CD4-positive, alpha-beta T cell treated with Interleukin-17A for 4 hours (primary cell): ENCODE measurements around the gene MACC1.
A peak's percentile ranks its signal among the peaks of the same experiment; 100 is the strongest.

Experiments used
- DNase-seq: peaks from one replicate; pipeline ENCODE4 v3.0.0-alpha.2; 2020; ENCODE audit warnings: mixed read lengths

MACC1 gene

GRCh38 chr7:20217193-20217948 is at the start of gene MACC1:
Gene MACC1 (minus strand): TSS chr7:20217384. CDS start chr7:20161862, 55,522 bp downstream.
- peak; percentile 18 for DNase-seq

GRCh38 chr7:20264623-20265022 is 47.4 kb upstream of the MACC1 start:
- DNase-seq, result no peak

DNA sequence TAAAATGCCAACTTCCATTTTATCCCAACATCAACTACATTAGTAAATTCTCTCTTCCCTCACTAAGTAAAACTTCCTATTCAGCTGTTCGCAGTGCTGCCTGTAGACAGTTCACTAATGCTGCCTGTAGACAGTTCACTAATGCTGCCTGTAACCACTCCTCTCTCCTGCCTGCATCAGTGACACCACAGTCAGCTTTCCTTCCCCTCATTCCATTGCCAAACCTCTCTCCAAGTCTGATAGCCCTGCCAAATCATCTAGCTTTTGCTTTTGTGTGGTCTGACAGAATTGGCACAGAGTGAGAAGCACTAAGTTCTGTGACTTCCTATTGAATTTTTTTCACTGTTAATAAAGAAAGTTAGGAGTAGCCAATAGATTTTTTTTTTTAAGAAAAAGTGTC is 43.0 kb upstream of the MACC1 start:
- DNase-seq, result no peak

DNA sequence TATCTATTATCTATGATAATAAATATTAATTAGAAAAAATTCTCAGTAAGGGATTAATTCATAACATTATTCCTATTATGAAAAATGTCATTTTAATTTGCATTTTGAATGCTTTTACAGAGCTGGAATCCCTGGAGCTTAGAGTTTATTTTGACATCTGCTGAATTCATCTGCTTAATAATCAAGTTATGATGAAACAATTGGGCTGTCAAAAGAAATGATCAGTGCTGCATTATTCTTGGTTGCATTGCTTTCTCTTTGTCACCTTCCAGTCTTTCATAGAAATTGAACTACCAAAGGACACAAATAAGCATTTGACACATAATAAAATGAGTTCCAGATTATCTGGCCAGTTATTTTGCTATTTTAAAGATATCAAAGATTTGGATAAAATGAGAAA is 40.0 kb upstream of the MACC1 start:
- no peak for DNase-seq

DNA sequence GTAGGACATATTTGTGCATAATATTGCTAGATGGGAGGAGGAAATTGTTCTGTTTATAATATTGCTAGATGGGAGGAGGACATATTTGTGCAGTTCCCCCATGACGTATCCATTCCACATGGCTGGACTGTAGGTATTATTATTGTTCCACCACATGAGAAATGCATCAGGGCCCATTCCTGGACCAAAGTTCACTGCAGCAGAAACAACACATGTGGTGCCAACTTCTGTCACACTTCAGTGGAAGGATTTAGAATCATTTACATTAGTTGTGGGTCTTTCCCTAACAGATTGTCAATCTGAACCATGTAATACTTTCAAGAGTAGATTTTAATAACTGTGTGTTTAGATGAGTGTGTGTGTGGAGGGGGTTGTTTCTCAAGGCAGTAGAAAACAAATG is 32.7 kb upstream of the MACC1 start:
- no peak for DNase-seq

DNA sequence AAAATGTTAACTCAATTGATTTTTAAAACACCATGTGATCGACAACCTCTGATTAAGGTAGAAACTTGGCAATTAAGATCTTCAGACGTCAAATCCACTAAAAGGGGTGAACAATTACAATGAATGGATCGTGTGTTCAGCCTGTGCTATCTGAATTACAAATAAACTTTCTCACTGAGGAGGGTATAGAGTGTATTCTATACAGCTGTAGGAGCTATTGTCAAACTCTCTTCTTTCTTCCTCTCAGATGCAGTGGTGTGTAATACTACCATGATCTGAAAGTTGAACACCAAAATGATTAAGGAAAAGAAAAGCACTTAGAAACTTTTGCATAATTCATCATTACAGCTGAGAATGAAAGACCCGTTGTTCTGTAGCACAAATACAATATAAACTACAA is 32.2 kb upstream of the MACC1 start:
- DNase-seq, result no peak

DNA sequence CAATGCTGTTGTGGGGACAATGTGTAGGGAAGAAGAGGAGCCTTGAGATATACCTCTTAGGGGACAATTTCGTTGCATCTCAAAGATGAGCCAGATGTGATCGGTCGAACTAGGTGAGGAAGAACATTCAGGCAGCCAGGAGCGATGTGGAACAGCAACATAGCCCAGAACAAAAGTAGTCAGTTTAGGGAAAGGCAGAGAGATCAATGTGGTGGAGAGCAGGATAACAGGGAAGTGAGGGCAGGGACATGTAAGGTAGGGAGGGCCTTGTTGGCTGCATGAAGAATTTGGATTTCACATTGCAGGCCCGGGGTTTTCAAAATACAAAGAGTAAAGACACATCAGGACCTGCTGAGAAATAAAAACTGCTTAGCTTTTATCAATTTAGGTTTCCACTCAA is 29.1 kb upstream of the MACC1 start:
- no peak for DNase-seq

- DNase-seq, result no peak
Measured at GRCh38 chr7:20244334-20245120, 27.3 kb upstream of the MACC1 start.

GRCh38 chr7:20241911-20242261 is 24.7 kb upstream of the MACC1 start:
- no peak for DNase-seq

DNA sequence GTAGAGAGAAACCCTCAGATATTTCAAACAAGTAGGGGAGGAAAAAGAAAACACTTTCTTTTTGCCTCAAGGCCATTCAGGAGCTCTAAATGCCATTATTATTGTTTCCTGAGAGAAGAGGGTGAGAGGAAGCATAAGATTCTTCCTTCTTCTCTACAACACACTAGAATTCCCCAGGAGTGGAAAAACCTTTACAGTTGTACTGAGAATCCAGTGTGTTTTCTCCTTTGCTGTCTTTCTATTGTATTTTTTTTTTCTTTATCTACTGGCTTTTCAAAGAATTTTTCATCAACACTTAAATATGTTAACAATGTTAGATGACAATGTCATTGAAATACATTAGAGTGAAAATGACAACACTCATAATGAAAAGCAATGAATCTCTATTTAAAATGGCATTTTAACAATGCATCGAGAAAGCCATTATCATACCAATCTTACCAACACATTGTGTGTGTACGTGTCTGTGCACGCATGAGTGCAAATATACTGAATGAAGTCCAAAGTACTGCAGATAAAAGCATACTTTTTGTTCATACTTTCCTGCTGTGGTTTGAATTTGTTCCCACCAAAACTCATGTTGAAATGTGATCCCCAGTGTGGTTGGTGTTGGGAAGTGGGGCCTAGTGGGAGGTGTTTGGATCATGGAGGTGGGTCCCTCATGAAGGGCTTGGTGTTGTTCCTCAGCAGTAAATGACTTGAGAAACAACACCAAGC is 24.2 kb upstream of the MACC1 start:
- DNase-seq, result no peak

GRCh38 chr7:20240080-20240926 is 23.1 kb upstream of the MACC1 start:
- no peak for DNase-seq

GRCh38 chr7:20238754-20239324 is 21.7 kb upstream of the MACC1 start:
- DNase-seq, result no peak

DNA sequence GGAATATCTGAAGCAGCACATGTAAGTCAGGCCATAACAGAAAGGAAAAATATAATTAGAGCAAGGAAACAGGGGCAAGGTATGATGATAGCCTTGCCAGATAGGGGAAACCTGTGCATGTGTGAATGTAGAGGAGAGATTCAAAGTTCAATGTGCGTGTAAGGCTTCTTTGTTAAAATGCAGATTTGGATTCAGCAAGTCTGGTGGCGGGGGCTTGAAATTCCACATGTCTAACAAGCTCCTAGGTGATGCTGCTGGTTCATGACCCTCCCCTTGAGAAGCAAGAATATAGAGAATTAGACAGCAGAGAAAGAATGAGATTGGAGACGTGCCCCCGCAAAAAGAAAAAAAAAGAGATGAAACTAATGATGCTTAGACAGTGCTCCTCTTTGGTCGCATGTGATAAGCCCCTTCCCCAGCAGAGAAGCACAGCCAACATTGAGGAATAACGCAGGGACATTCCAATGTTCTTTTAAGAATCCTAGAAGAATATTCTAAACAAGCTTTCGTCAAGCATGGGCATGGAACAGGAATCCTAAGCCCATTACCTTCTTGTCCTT is 21.1 kb upstream of the MACC1 start:
- no peak for DNase-seq

GRCh38 chr7:20237464-20238193 is 20.4 kb upstream of the MACC1 start:
- no peak for DNase-seq

GRCh38 chr7:20236790-20237189 is 19.6 kb upstream of the MACC1 start:
- no peak for DNase-seq

DNA sequence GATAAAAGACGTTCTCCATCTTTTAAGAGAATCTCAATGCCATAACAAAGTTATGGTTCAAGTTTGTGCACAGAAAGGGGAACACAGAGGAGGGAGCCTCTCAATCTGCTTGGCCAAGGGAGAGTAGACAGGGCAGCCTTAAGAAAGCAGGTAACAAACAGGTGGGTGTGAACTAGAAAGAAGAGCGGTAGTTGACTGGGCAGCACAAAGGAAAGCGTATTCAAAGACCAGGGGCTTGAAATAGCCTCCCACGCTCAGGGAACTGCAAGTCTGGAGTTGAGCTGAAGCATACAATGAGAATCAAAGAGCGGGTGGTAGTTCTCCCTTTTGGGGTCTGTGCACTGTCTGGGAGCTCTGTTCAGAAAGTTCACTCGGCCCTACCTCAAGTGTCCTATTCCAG is 18.9 kb upstream of the MACC1 start:
- DNase-seq, result no peak

- DNase-seq, result no peak
Measured at GRCh38 chr7:20235288-20235687, 18.1 kb upstream of the MACC1 start.

GRCh38 chr7:20233362-20233761 is 16.2 kb upstream of the MACC1 start:
- no peak for DNase-seq

GRCh38 chr7:20232848-20233247 is 15.7 kb upstream of the MACC1 start:
- DNase-seq, result no peak

DNA sequence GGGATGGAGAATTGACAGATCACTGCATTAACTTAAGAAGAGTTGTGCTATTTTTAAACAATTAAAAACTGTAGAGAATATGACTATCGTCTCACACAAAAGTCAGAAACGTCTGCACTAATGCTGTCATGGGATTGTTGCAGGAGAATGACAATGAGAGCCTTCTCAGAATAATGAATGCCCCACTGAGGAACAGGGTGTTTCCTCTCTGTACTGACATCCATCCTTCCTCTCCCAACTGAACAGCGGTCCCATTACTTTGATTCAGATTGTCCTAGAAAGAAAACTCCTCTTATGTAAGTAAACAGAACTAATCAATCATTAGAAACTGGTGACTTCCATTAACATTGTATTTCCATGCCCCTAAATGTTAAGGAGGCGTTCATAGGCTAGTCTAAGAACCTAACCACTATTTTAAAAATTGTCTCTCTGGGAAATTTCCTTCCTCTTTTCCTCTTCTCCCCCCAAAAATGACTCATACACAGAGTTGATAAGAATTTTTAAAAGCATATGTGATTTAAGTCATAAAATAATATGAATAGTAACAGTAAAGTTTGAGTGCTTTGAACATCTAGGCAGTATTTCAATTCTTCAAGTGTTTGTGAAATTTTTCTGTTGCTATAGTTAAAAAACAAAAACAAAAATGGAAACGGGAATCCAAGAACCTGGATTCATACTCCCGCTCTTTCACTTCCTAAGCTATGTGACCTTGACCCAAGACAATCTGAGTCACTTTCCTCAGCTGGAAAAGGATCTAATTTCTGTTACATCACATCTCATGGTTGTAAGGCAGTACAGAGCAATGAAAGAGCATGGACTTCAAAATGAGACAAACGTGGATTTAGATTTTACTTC is 12.7 kb upstream of the MACC1 start:
- no peak for DNase-seq
